Dermis microvascular lymphatic vessel endothelial cell (primary cell): ENCODE data around the gene NUCB2. TPM values are rescaled to one million over a fixed set of nuclear protein-coding genes. Genes with fewer than 3 reads are reported as not detected.
"Not testable (repeated sequence)": the region's sequence is repeated elsewhere in the genome, so short reads cannot be mapped to it uniquely, and the experiment has no call there.

Experiments used
- DNase-seq, 2 donors: peaks; one replicate each; pipeline versions ENCODE4 v3.0.0 to v3.0.0-alpha.2; 2010; ENCODE audit warnings: low read depth in 2 of 2
- total RNA-seq: library from RNA; depleted of rRNA; stranded (reverse); fragments of >200 nt; gene quantifications from 2 replicates; pipeline ENCODE4 v1.2.1, GENCODE V29; 2014

NUCB2 gene
- total RNA-seq, result 29.8 and 38.8 TPM in 2 replicates

GRCh38 chr11:17276236-17277023 is at the start of gene NUCB2:
Gene NUCB2 (plus strand): TSS chr11:17276739. CDS start chr11:17295324, 18,585 bp downstream.
- peak; percentile 82 to 99 for DNase-seq

DNA sequence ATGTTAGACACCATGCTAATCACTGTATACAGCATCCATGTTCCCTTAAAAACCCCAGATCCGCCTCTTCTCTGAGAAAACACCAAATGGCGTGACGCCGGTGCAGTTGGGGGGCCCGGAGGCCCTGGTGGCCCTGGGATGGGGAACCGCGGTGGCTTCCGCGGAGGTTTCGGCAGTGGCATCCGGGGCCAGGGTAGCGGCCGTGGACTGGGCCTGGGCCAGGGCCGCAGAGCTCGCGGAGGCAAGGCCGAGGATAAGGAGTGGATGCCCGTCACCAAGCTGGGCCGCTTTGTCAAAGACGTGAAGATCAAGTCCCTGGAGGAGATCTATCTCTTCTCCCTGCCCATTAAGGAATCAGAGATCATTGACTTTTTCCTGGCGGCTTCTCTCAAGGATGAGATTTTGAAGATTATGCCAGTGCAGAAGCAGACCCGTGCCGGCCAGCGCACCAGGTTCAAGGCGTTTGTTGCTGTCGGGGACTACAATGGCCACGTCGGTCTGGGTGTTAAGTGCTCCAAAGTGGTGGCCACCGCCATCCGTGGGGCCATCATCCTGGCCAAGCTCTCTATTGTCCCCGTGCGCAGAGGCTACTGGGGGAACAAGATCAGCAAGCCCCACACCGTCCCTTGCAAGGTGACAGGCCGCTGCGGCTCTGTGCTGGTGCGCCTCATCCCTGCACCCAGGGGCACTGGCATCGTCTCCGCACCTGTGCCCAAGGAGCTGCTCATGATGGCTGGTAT is 48.2 kb upstream of the NUCB2 start:
- DNase-seq, result not testable (repeated sequence)

DNA sequence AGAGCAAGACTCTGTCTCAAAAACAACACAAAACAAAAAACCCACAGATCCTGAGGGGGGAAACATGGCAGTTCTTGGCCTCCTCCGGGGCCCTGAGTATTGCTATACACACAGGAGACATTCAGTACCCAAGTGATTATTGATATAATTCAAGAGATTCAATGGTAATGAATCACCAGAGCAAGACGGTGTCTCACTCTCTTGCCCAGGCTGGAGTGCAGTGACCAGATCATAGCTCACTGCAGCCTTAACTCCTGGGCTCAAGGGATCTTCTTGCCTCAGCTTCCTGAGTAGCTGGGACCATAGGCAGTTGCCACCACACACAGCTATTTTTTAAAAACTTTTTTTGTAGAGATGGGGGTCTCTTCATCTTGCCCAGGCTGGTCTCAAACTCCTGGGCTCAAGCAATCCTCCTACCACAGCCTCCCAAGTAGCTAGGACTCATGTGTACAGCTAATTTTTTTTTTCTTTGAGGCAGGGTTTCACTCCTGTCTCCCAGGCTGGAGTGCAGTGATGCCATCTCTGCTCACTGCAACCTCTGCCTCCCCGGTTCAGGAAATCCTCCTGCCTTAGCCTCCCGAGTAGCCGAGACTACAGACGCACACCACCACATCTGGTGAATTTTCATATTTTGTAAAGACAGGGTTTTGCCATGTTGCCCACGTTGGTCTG is 46.9 kb upstream of the NUCB2 start:
- DNase-seq, result no peak

GRCh38 chr11:17230867-17231851 is 45.4 kb upstream of the NUCB2 start:
- DNase-seq, result no peak

GRCh38 chr11:17233101-17233500 is 43.4 kb upstream of the NUCB2 start:
- DNase-seq, result no peak

DNA sequence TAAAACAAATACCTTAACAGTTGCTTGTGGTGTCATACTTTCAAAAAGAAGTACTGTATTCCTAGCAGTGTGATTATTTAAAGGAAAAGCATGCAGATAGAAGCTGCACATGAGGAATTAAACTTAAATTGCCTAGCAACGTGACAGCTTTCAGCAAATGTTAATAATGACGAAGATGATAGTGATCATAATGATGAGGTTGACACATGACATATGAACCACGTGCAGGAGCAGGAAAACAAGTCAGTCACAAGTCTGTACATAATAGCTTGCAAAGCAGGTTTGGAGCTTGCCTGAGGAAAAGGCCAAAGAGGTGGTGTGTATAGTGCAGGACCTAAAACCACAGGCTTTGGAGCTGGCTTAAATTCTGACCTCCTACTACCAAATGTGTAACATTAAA is 38.2 kb upstream of the NUCB2 start:
- no peak for DNase-seq

GRCh38 chr11:17239927-17240326 is 36.6 kb upstream of the NUCB2 start:
- not testable (repeated sequence) for DNase-seq

- no peak for DNase-seq
Observed at GRCh38 chr11:17240780-17241179, 35.8 kb upstream of the NUCB2 start.

GRCh38 chr11:17242954-17243353 is 33.6 kb upstream of the NUCB2 start:
- not testable (repeated sequence) for DNase-seq

DNA sequence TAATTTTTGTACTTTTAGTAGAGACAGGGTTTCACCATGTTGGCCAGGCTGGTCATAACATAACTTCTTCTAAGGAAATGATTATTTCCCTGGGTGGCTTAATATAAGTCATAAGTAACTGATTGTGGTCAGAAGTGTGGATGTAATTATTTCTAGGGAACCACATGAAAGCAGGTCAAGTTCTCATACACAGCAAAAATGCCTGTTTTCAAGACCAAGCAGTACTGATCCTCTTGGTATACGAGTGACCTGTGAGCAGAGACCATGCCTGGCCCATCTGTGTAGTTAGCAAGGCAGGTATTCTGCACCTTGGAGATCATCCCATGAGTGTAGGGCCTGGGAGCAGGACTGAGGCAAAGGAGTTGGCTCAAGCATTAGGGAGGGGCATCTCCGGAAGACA is 32.5 kb upstream of the NUCB2 start:
- DNase-seq, result no peak

DNA sequence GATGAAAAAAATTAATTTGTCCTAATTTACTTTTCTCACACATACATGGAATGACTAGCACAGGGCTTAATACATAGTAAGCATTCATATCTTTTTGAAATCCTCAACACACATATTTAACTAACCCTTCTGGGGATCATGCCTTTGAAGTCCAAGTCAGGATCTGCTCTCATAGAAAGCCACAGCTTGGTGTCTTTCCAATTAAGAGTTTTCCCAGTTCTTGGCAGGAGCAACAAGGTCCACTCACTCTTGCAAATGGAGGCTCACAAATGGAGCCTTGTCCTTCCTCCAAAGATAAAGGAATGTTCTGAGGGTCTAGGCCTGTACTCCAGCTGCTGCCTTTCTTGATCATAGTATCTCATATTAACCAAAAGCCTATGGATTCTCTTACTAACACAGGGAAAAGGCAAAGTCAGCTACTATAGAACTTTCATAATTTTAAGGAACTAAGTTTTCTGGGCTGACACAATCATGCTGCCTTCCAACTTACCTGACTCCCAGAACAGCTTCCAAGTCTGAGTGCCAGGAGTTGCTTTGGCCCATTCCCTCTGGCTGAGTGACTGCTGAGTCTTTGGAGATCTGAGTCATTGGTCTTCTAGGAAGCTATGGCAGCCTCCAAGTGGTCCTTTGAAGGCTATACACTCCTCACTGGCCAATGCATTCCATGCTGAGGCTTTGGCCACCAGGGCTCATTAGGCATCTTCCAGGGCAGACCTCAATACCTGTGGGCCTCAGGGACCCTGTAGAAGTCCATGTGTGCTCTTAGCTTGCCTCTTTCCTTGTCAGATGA is 25.8 kb upstream of the NUCB2 start:
- no peak for DNase-seq

GRCh38 chr11:17252704-17253103 is 23.8 kb upstream of the NUCB2 start:
- DNase-seq, result no peak

DNA sequence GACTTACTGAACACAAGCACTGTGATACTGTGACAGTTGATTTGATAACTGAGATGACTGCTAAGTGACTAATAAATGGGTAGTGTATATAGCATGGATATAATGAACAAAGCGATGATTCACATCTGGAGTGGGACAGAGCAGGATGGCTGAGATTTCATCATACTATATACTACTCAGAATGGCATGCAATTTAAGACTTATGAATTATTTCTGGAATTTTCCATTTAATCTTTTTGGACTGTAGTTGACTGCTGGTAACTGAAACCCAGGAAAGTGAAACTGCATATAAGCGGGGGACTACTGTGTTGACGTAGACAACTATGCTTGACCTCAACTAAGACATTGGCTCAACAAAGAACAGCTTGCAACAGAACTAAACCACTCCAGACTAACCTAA is 20.0 kb upstream of the NUCB2 start:
- peak in 1 of 2 donors; percentile 25 for DNase-seq

DNA sequence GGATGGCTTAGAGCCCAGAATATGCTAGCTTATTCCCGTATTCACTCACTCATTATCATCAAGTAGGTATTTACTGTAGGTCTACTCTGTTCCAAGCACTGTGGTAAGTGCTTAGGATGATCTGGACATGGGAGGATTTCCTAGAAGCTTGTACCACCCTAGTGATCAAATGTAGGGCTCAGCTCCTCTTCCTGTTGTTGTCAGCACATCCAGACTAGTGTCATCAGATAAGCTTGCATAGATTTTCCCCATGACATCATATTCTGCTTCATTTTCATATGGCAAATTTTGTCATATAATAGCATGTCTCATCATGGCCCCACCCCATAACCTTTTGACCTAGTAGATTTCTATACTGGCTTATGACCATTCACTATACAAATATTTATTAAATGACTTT is 19.3 kb upstream of the NUCB2 start:
- DNase-seq, result peak in 1 of 2 donors; percentile 22

- DNase-seq, result no peak
Observed at GRCh38 chr11:17258670-17259069, 17.9 kb upstream of the NUCB2 start.

GRCh38 chr11:17259519-17259918 is 17.0 kb upstream of the NUCB2 start:
- no peak for DNase-seq

DNA sequence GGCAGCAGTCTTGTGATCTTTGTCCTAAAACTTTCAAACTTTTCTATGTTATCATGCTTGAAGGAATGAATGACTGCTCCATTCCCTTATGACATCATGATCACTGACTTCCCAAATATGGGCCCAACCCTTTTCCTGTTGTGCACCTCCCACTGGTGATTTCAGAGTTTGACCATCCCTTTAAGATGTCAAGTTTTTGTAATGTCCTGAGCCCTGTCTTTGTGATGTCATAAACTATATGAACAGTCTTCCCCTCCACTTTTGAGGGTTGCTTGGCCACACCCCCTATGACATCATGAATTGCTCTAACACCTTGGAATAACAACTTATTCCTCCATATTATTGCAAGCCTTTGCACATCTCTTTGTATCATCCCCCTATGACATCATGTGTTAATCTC is 16.5 kb upstream of the NUCB2 start:
- DNase-seq, result no peak

GRCh38 chr11:17263769-17264168 is 12.8 kb upstream of the NUCB2 start:
- DNase-seq, result no peak

GRCh38 chr11:17266781-17267180 is 9.8 kb upstream of the NUCB2 start:
- DNase-seq, result no peak

- peak in 1 of 2 donors; percentile 58 for DNase-seq
Observed at GRCh38 chr11:17267576-17267975, 9.0 kb upstream of the NUCB2 start.
